H9 (cell line): ENCODE results near the gene ZMYND11. TPM values are rescaled to one million over a fixed set of nuclear protein-coding genes. Genes with fewer than 3 reads are reported as not detected.
A peak's percentile ranks its signal among the peaks of the same experiment; 100 is the strongest.

Experiments used
- DNase-seq: peaks from one replicate; pipeline ENCODE4 v3.0.0-alpha.2; 2017
- H2AFZ ChIP-seq: one replicate; pipeline ENCODE4 v1.6.1; 2013; ENCODE audit warnings: mild to moderate bottlenecking, low read length, control low read depth, moderate library complexity
- H2AK5ac ChIP-seq: 2 replicates; pipeline ENCODE4 v1.6.1; 2013; ENCODE audit warnings: low read length, control low read depth, mixed read lengths; ENCODE audit not compliant: insufficient read length
- H2BK120ac ChIP-seq: one replicate; pipeline ENCODE4 v1.6.1; 2013; ENCODE audit warnings: low read depth, mild to moderate bottlenecking, low read length, control low read depth, inconsistent platforms; ENCODE audit not compliant: poor library complexity, severe bottlenecking
- H2BK12ac ChIP-seq: 2 replicates; pipeline ENCODE4 v1.6.1; 2013; ENCODE audit warnings: low read length, control low read depth, mixed read lengths, low read depth; ENCODE audit not compliant: insufficient read length
- H2BK15ac ChIP-seq: 2 replicates; pipeline ENCODE4 v1.6.1; 2013; ENCODE audit warnings: low read depth, low read length, control low read depth
- H2BK20ac ChIP-seq: one replicate; pipeline ENCODE4 v1.6.1; 2013; ENCODE audit warnings: low read depth, mild to moderate bottlenecking, low read length, control low read depth, inconsistent platforms; ENCODE audit not compliant: poor library complexity, severe bottlenecking
- H2BK5ac ChIP-seq: 2 replicates; pipeline ENCODE4 v1.6.1; 2013; ENCODE audit warnings: low read length, control low read depth, mixed read lengths; ENCODE audit not compliant: insufficient read length
- H3K14ac ChIP-seq: 2 replicates; pipeline ENCODE4 v1.6.1; 2013; ENCODE audit warnings: low read length, control low read depth; ENCODE audit not compliant: insufficient read depth
- H3K18ac ChIP-seq: 2 replicates; pipeline ENCODE4 v1.6.1; 2013; ENCODE audit warnings: low read depth, mild to moderate bottlenecking, mixed read lengths, low read length, control low read depth; ENCODE audit not compliant: insufficient read length
- H3K23ac ChIP-seq: 2 replicates; pipeline ENCODE4 v1.6.1; 2013; ENCODE audit warnings: low read length, control low read depth, mixed read lengths, low read depth; ENCODE audit not compliant: insufficient read length
- H3K23me2 ChIP-seq: 2 replicates; pipeline ENCODE4 v1.6.1; 2013; ENCODE audit warnings: low read depth, mild to moderate bottlenecking, mixed read lengths, low read length, control low read depth; ENCODE audit not compliant: insufficient read length, poor library complexity, severe bottlenecking
- H3K27ac ChIP-seq: 2 replicates; pipeline ENCODE4 v1.5.1; 2013; ENCODE audit warnings: low read length, control low read depth, mixed read lengths, low read depth; ENCODE audit not compliant: insufficient read length
- H3K27me3 ChIP-seq: 2 replicates; pipeline ENCODE4 v1.6.1; 2013; ENCODE audit warnings: low read length, control low read depth, inconsistent platforms; ENCODE audit not compliant: insufficient read depth
- H3K4ac ChIP-seq: 2 replicates; pipeline ENCODE4 v1.6.1; 2013; ENCODE audit warnings: low read depth, mild to moderate bottlenecking, control low read depth, inconsistent platforms, low read length, moderate library complexity
- H3K4me1 ChIP-seq: 2 replicates; pipeline ENCODE4 v1.6.1; 2013; ENCODE audit warnings: low read length, control low read depth, inconsistent platforms; ENCODE audit not compliant: insufficient read depth
- H3K4me2 ChIP-seq: 2 replicates; pipeline ENCODE4 v1.6.1; 2013; ENCODE audit warnings: low read length, control low read depth, mixed read lengths; ENCODE audit not compliant: insufficient read length, insufficient read depth
- H3K56ac ChIP-seq: 2 replicates; pipeline ENCODE4 v1.6.1; 2013; ENCODE audit warnings: low read depth, mild to moderate bottlenecking, mixed read lengths, low read length, control low read depth; ENCODE audit not compliant: insufficient read length
- H3K79me1 ChIP-seq: 2 replicates; pipeline ENCODE4 v1.6.1; 2013; ENCODE audit warnings: low read depth, mild to moderate bottlenecking, moderate library complexity, low read length, control low read depth, inconsistent platforms; ENCODE audit not compliant: insufficient read depth, poor library complexity, severe bottlenecking
- H3K79me2 ChIP-seq: 2 replicates; pipeline ENCODE4 v1.6.1; 2013; ENCODE audit warnings: low read length, control low read depth, inconsistent platforms; ENCODE audit not compliant: insufficient read depth
- H3K9ac ChIP-seq: 2 replicates; pipeline ENCODE4 v1.6.1; 2013; ENCODE audit warnings: low read length, control low read depth, mixed read lengths; ENCODE audit not compliant: insufficient read length; ENCODE audit errors: extremely low read depth
- H3K9me3 ChIP-seq: one replicate; pipeline ENCODE4 v1.6.1; 2013; ENCODE audit warnings: low read depth, low read length, inconsistent platforms; ENCODE audit not compliant: control insufficient read depth
- H3T11ph ChIP-seq: one replicate; pipeline ENCODE4 v1.6.1; 2013; ENCODE audit warnings: mild to moderate bottlenecking, low read length, control low read depth, inconsistent platforms
- H4K20me1 ChIP-seq: one replicate; pipeline ENCODE4 v1.6.1; 2013; ENCODE audit not compliant: control insufficient read depth, insufficient read length, insufficient read depth
- H4K5ac ChIP-seq: 2 replicates; pipeline ENCODE4 v1.6.1; 2013; ENCODE audit warnings: low read depth, mild to moderate bottlenecking, mixed read lengths, low read length, control low read depth; ENCODE audit not compliant: insufficient read length
- H4K8ac ChIP-seq: replicated peaks from 2 replicates; pipeline ENCODE4 v1.6.1; 2013; ENCODE audit warnings: low read length, control low read depth, mixed read lengths, low read depth; ENCODE audit not compliant: insufficient read length
- H4K91ac ChIP-seq: 2 replicates; pipeline ENCODE4 v1.6.1; 2013; ENCODE audit warnings: low read depth, mild to moderate bottlenecking, moderate library complexity, mixed read lengths, low read length, control low read depth; ENCODE audit not compliant: insufficient read length
- H3K27ac Mint-ChIP-seq, 3 experiments: 2 replicates in 2 of 3; 3 replicates in 1 of 3; pipeline ENCODE4 v1.8.0; 2020 to 2021; ENCODE audit warnings: mixed read lengths in 3 of 3, mild to moderate bottlenecking in 1 of 3, moderate library complexity in 1 of 3
- H3K27me3 Mint-ChIP-seq: 2 replicates; pipeline ENCODE4 v1.8.0; 2021; ENCODE audit warnings: low read depth, mild to moderate bottlenecking, moderate library complexity, mixed read lengths
- H3K36me3 Mint-ChIP-seq, 3 experiments: 2 replicates in 2 of 3; 3 replicates in 1 of 3; pipeline ENCODE4 v1.8.0; 2020 to 2021; ENCODE audit warnings: low read depth in 3 of 3, mixed read lengths in 3 of 3; ENCODE audit not compliant: insufficient read depth in 1 of 3
- H3K4me1 Mint-ChIP-seq, 2 experiments: 2 replicates each; pipeline ENCODE4 v1.8.0; 2020; ENCODE audit warnings: mixed read lengths in 2 of 2
- H3K4me3 Mint-ChIP-seq, 2 experiments: 2 replicates in 1 of 2; 3 replicates in 1 of 2; pipeline ENCODE4 v1.8.0; 2020 to 2021; ENCODE audit warnings: mild to moderate bottlenecking in 2 of 2, mixed read lengths in 2 of 2, moderate library complexity in 1 of 2
- H3K9me3 Mint-ChIP-seq, 2 experiments: 2 replicates in 1 of 2; 3 replicates in 1 of 2; pipeline ENCODE4 v1.8.0; 2020; ENCODE audit warnings: mild to moderate bottlenecking in 2 of 2, mixed read lengths in 2 of 2, moderate library complexity in 1 of 2
- WGBS: extraction: QIAGEN DNeasy Blood & Tissue Kit; methylation state at CpG from one replicate; pipeline ENCODE4 v1.1.7; 2013; ENCODE audit warnings: missing lambda C conversion rate, low lambda C conversion rate, mixed read lengths; ENCODE audit not compliant: insufficient read length; ENCODE audit errors: extremely low coverage; 5-methylcytosine and 5-hydroxymethylcytosine counted together
- total RNA-seq: library from RNA; stranded (reverse); gene quantifications from 2 replicates; pipeline ENCODE4 v1.2.1, GENCODE V29; 2021
- TF ChIP-seq, protein P1 (sequence below): fragments of 200-600 bp; sonication (generic); conservative IDR thresholded peaks from 3 replicates; pipeline ENCODE4 v1.8.0; 2021; ENCODE audit warnings: antibody characterized with exemption, mild to moderate bottlenecking

The ZMYND11 gene
- total RNA-seq, 1 experiment from 2014 or later, result 33.7 TPM

DNA sequence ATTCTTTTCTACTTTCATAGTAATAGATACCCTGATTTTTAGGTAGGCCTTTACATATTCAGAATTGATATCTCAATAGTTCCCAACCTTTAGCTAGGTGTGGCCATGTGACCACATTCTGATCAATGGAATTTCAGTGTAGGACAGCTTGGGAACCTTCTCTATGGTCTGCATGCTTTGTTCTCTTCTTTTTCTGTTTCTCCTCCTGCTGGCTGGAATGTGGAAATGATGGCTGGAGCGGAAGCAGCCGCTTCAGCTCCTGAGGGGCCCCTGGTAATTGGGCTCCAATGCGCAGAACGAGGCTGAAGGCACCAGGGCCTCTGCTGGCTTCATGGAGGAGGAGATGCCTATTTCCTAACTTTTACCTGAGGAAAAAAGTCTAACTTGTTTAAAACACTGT lies 152.6 kb downstream of the ZMYND11 start:
- Histone ChIP-seq H4K5ac (no peak overlapping the region), H4K91ac (no peak overlapping the region), H2AK5ac (no peak overlapping the region), H2BK5ac (no peak overlapping the region), H3K79me2 (no peaks in the 10 kb centered on the region), H3K56ac (no peak overlapping the region), H4K20me1 (no peaks in the 10 kb centered on the region), H3K9ac (no peak overlapping the region), H3K27me3 (no peaks in the 10 kb centered on the region), H3K4me2 (no peak overlapping the region), H3K27ac (no peak overlapping the region), H2BK120ac (no peak overlapping the region), H2AFZ (no peak overlapping the region), H3K23ac (no peak overlapping the region), H2BK12ac (no peak overlapping the region), H4K8ac (no peak overlapping the region), H3K79me1 (no peaks in the 10 kb centered on the region), H3T11ph (no peak overlapping the region), H3K23me2 (no peaks in the 10 kb centered on the region), H3K9me3 (no peaks in the 10 kb centered on the region), H2BK20ac (no peak overlapping the region), H2BK15ac (no peak overlapping the region), H3K18ac (no peak overlapping the region), H3K4me1 (peaks cover 2% of the 10 kb centered on the region; the same call in 1 of the 2 replicates), H3K14ac (no peak overlapping the region), H3K4ac (no peak overlapping the region)
- Mint-ChIP-seq H3K4me1 (peaks cover 13 to 19% of the 10 kb centered on the region in 2 experiments), H3K27me3 (no peaks in the 10 kb centered on the region), H3K9me3 (no peaks in the 10 kb centered on the region), H3K27ac (0 out of 7 replicates have a peak overlapping the region, but pooled peaks of 1 of the 3 experiments have one; percentile 52), H3K4me3 (no peak overlapping the region), H3K36me3 (peaks cover 5 to 17% (median 8%) of the 10 kb centered on the region in 3 experiments; a peak in 6 of 7 replicates)
- DNase-seq, result peak; percentile 71
- TF ChIP-seq, protein P1, sequence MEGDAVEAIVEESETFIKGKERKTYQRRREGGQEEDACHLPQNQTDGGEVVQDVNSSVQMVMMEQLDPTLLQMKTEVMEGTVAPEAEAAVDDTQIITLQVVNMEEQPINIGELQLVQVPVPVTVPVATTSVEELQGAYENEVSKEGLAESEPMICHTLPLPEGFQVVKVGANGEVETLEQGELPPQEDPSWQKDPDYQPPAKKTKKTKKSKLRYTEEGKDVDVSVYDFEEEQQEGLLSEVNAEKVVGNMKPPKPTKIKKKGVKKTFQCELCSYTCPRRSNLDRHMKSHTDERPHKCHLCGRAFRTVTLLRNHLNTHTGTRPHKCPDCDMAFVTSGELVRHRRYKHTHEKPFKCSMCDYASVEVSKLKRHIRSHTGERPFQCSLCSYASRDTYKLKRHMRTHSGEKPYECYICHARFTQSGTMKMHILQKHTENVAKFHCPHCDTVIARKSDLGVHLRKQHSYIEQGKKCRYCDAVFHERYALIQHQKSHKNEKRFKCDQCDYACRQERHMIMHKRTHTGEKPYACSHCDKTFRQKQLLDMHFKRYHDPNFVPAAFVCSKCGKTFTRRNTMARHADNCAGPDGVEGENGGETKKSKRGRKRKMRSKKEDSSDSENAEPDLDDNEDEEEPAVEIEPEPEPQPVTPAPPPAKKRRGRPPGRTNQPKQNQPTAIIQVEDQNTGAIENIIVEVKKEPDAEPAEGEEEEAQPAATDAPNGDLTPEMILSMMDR, result peak; percentile 64
- WGBS, result no CpG with 5 or more reads among the region's 4 CpGs
